SU-DHL-6 (cell line): ENCODE results near the gene C12orf56.

Source experiments
- CTCF ChIP-seq: fragments of 200-600 bp; sonication (generic); IDR thresholded peaks from one replicate; pipeline ENCODE4 v1.5.1; 2017; ENCODE audit warnings: antibody characterized with exemption, mild to moderate bottlenecking, low read length, moderate library complexity; ENCODE audit not compliant: insufficient read depth, poor library complexity, severe bottlenecking
- EZH2phosphoT487 ChIP-seq: fragments of 200-600 bp; sonication (generic), shearing (Covaris generic); conservative IDR thresholded peaks from 2 replicates; pipeline ENCODE4 v1.6.1; 2018; ENCODE audit warnings: mild to moderate bottlenecking, antibody characterized with exemption, low read length, moderate library complexity, mixed read lengths

- no peak for TF ChIP-seq CTCF
- no peak for TF ChIP-seq EZH2phosphoT487
Observed at GRCh38 chr12:64404470-64405256, 14.1 kb upstream of the C12orf56 start.
